Esophagus muscularis mucosa (tissue), 4 donors: ENCODE data around the gene DUXA.

ENCODE experiments used
- CTCF ChIP-seq, 3 experiments: fragments of 200-600 bp in 2 of 3; fragments of 450-650 bp in 1 of 3; sonication (generic) in 2 of 3; IDR thresholded peaks; one replicate each; pipeline ENCODE4 v1.5.1; 2017 to 2019; ENCODE audit warnings: antibody characterized with exemption in 3 of 3, mild to moderate bottlenecking in 2 of 3, moderate library complexity in 1 of 3
- EP300 ChIP-seq: sonication (generic); formaldehyde crosslinking; IDR thresholded peaks from one replicate; pipeline ENCODE4 v1.6.1; 2017; ENCODE audit warnings: antibody characterized with exemption
- POLR2A ChIP-seq: fragments of 450-650 bp; IDR thresholded peaks from one replicate; pipeline ENCODE4 v1.6.1; 2017; ENCODE audit warnings: antibody characterized with exemption, moderate library complexity, mild to moderate bottlenecking, low read depth
- POLR2AphosphoS5 ChIP-seq, 2 donors: sonication (generic); formaldehyde crosslinking; IDR thresholded peaks; one replicate each; pipeline ENCODE4 v1.6.1; 2017; ENCODE audit warnings: antibody characterized with exemption in 2 of 2

- TF ChIP-seq EP300 (no peak), CTCF (IDR thresholded peaks at IDR 0.05) (no peak), POLR2AphosphoS5 (IDR thresholded peaks at IDR 0.05) (no peak), POLR2A (no peak)
Measured at GRCh38 chr19:57192993-57193392, 25.7 kb upstream of the DUXA start.
